Activated T-cell treated with anti-CD3 and anti-CD28 coated beads, Interleukin-2, amount 50 U/mL, for 1 hour (primary cell): Measurements from ENCODE around the gene ARHGEF2.
A peak's percentile ranks its signal among the peaks of the same experiment; 100 is the strongest.
"Not testable (repeated sequence)": the region's sequence is repeated elsewhere in the genome, so short reads cannot be mapped to it uniquely, and the experiment has no call there.

ENCODE experiments used
- DNase-seq: peaks from one replicate; pipeline ENCODE4 v3.0.0-alpha.2; 2020

The ARHGEF2 gene

DNA sequence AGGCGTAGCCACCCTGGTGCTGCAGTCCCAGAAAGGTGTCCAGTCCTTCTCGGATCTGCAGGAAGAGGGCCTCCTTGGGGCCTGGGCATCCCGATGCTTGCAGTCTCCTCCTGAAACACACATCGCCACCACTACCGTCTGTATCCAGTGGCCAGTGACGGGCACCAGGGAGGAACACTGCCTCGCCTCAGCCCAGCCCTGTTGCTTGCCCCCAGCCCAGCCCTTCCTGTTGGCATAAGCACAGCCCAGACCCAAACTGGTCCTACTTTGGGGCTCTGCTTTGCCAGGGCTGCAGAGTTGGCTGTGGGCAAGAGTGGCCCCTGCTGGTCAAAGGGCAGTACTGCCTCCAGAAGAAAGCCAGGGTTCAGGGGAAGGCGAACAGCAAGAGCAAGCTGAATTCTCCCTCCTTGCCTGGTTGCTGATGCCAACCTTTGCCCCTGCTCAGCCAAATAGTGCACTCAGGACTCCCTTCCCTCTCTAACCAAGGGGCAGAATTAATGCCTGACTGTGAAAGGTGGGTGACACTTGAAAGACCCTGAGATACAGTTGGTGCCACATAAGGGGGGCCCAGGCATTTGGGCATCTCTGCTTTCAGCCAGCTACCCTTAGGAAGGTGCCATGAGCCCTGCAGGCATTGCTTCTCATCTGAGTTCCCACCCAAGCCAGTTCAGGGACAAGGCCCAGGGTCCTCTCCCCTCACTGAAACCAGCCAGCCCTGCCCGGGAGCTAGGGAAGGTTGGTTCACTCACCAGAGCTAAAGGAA is 11.1 kb upstream of the ARHGEF2 start:
- peak; percentile 85 for DNase-seq

DNA sequence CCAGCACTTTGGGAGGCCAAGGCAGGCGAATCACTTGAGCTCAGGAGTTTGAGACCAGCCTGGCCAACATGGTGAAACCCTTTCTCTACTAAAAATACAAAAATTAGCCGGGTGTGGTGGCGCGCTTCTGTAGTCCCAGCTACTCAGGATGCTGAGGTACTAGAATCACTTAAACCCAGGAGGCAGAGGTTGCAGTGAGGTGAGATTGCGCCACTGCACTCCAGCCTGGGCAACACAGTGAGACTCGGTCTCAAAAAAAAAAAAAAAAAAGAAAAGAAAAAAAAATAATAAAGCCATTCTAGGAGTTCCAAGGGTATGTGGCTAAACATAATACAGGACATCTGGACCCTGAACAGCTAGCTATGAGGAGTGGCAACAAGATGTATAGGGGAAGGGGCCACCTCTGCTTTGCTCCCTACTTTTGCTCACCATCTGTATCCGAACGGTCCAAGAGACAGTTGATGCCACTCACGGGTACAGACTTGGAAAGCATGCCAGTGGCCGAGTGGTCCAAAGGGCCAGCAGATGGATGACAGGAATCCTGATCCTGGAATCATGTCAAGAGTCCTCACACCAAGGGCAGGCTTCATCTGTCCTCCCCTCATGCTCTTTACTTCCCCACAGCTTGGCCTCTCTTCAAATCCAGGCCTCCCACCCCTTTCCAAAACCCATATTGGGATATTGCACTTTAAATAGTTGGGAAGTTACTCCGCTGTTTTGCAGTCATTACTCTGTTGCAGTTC is 6.7 kb upstream of the ARHGEF2 start:
- not testable (repeated sequence) for DNase-seq

DNA sequence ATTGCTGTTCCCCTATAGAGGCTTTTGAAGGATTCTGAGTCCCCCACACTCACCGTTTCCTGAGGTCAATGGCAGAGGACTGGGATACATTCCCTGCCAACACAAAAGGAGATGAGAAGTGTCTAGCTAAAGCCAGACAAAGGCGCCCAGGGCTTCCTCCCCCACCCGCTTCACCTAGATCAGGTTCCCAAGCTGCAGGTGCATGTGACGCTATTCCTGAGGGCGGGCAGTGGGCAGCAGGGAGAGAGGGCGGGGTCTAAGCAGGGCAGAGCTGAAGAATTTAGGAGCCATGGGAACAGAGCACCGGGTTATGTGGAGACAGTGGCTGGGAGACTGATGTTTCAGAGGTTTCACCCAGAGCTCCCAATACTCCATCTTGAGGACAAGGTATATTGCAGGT is 6.0 kb upstream of the ARHGEF2 start:
- no peak for DNase-seq

DNA sequence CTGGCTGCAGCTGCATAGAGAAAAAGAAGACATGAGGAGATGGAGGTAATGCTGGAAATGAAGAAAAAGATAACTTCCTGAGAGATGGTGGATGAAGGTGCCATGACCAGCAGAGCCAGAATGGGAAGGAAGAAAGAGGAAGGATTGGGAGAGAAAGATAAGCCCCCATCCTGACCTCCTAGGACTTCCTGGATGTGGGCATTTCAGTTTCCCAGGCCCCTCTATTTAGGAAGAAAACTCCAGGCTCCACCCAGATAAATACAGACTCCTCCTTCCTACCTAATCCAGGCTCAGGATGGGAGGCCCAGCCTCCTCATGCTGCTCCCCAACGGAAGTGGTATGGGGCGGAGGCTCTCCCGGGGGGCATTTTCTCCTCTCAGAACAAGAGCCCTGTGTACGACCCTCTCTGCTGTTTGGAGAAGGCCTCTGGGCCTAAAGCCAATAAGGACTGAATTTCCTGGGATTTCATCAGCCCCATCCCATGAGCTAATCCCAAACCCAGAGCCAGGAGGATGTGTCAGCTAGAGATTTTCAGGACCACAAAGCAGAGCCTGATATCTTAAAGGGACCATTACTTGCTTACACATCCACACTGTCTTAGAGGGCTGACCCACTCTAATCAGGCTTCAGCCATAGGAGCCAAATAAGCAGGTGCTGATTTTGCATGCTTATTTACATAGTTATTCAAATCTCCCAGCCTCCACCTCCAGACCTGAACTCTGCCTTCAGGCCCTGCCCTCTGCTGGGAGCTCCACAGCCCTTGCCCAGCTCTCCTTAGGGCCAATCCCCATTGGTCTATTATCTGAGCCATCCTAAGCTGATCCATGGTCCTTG is 5.1 kb upstream of the ARHGEF2 start:
- DNase-seq: no peak

DNA sequence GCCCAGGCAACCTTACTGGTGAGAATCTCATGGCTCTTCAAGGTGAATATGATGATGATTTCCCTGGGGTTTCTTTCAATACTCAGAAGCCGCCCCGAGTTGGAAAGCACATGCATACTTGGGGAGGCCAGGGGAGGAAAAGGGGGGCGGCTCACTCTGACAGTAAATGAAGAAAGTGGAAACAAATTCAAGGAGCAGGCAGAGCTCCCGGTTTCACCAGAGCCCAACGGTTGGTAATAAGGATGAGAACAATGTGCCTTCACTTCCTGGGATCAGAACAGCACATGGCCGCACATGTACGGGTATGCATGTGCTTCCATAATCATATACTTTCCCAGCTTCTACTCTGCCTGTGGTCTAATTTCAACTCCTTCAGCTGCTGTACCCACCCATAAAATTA is 3.8 kb upstream of the ARHGEF2 start:
- no peak for DNase-seq

DNA sequence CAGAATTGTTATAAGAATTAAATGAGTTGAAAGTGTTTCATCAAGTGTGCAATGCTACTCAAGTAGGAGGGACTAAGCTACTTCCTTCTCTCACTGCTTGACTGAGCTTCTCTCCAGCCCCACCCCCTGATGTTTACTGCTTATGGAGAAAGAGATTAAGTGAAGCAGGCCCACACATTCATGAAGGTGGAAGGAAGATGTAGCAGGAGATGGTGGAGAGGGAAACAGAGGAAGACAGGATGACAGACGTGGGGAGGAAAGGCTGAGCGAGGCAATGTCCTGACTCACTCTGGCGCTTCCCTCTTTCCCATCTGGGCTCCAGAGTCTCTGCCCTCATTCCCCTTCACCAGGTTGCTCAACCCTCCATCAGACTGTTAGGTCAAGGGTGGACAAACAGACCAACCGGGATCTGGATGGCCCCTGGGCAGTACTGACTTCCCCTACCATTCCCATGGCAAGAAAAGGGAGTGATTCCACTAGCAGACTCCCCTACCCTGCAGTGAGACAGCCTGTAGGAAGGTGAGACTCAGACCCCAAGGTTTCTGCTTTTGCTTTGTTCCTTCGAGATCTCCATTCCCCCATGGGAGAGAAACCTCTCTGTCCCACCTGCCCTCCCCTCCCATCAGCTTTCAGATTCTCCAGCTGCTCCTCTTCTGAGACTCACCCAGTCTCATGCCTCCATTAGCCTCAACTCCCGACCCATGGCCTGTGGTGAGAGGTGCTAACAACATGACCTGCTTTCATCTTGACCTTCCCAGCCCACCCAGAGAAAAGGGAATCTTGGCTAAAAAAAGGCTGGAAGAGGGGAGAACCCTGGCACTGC is 3.1 kb upstream of the ARHGEF2 start:
- no peak for DNase-seq

DNA sequence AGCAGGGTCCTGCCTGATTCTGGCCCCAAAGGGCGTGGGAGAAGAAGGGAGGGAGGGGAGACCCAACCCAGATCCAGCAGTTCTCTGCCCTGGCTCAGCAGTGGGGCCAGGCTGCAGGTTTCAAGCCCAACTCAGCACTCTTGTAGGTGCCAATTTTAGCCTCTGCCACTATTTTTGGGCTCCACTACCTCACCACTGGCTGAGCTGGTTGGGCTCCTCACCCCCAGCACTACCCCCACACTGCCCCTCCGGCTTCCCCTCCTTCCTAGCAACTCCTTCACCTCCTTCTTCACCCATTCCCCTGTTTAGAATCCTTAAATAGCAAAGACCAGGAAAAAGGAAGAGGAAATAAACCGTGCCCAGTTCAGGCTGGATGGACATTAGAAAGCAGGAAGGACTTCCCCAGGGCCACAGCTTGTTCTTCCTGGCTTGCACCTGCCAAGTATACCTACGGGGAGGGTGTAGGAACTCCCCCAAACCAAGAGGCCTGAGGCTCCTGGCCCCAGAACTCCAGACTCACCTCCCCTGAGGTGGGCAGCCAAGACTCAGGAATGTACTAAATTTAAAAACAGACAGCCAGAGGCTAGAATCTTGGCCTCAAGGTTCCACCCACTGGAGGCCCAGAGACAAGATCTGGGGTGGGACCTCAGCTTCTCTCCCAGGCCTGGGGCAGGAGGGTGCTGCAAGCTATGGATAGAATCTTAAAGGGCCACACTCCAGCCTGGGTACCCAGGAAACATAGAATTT is 1.4 kb upstream of the ARHGEF2 start:
- DNase-seq: no peak

DNA sequence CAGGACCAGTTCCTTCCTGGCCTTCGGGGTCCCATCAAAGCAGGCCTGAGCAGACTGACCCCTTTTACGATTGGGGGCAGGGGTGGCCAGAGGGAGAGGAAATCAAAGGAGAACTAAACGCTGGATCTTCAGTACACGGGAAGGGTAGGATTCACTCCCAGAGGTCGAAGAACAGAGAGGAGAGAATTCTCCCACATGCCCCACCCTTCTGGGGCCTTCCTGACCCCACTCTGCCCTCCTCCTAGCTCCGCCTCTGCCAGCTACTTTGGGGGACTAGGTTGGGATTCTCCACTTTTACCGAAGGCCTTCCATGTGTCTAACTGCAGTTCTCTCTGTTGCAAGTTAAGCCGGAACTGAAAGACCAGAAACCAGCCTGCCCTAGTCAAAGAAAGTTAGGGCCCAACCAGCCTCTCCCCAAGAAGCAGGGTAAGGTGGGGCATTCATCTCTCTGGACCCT is 654 bp upstream of the ARHGEF2 start:
- DNase-seq: no peak

DNA sequence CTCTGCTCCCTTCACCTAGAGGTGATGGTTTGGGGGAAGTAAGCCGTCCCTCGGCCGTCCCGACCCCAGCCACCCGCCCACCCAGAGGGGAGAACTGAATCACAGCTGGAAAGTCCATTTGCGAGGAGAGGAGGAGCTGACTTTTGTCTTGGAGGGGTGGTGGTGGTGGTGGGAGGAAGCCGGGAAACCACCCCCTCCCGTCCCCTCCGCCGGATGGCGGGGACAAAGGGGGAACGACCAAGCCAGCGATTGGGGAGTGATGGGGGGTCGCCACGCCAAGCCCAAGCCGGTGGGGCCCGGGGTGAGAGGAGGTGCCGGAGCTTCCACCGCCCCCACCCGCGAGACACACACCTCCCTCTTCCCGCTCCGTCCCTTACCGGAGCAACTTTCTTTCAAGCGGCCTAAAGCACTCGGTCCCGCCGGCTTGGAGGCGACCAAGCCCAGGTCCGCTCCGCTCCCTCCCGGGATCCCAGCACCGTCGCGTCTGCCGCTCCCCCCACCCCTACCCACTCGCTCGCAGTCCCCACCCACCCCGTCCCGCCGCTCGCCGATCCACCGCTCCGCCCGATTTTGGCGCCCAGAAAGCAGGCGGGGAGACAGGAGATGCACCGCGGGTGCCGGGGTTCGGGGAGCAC is 540 bp downstream of the ARHGEF2 start:
- DNase-seq: peak; percentile 61

DNA sequence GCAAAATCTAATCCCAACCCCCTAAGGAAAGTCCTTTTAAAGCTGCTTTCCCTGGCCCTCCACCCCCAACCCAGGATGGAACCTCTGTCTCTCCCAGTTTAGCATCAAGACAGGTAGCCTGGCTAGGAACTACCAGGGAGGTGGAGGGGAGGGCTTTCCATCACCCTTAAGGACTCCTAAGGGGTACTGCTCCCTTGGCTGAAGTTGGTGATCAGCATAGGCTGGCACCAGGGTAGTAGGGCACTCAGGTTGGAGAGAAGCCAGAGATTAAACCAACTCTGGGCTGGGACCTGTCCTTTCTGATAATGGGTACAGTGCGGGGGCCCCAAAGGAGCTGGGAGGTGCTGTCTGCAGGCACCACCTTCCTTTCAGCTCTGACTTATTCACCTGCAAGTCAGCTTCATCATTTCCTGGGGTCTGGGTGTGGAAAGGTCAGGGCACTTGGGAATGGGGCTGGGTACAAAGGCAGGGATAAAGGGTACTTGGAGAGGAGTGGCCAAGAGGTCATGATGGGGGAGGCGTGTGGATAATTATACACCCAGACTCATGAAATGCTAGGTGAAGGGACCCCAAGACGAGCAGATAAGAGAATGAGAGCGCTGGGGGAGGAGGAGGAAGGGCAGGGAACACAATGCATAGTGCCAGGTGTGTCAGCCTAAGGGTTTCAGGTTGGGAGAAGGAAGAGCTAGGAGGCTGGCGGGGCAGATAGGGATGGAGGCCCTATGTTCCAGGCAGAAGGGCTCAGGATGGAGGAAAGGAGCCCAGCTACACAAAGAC is 1.2 kb downstream of the ARHGEF2 start:
- DNase-seq: no peak

DNA sequence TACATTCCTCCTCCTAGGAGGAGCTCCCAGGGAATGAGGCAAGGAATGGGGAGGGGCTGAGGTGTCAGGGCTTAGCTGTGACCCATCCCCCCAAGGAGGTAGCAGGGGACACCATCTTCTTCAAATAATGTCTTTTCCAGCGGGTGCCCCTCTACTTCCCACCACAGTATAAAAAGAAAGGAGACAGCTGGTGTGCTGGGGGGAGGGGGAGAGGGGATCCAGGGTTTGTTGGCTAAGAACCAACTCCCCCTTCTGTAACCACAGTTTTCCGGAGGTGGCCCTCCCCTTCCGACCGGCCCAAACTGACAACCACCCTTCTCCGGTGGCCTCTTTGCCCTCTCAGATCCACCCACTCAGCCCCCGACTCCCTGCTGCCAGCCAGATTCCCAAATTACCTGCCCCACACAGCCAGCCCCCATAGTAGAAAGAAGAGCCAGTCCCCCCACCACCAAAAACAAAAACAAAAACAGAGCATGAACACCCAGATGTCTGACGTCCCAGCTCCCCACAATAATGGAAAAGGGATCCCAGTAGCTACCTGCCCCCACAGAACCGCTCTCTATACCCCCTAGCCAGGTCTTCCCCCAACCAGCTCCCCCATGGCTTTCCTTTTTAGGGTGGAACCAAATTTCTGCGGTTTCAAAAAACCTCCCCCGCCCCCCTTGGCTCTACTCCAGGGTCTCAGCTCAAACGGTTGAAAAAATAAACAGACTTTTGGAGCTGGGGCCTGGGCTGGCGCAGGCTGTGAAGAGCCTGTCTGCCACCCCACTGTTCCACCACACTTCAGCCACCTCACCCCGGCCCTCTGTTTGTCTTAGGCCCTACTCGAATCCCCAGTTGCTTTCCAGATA is 2.1 kb downstream of the ARHGEF2 start:
- peak; percentile 77 for DNase-seq

DNA sequence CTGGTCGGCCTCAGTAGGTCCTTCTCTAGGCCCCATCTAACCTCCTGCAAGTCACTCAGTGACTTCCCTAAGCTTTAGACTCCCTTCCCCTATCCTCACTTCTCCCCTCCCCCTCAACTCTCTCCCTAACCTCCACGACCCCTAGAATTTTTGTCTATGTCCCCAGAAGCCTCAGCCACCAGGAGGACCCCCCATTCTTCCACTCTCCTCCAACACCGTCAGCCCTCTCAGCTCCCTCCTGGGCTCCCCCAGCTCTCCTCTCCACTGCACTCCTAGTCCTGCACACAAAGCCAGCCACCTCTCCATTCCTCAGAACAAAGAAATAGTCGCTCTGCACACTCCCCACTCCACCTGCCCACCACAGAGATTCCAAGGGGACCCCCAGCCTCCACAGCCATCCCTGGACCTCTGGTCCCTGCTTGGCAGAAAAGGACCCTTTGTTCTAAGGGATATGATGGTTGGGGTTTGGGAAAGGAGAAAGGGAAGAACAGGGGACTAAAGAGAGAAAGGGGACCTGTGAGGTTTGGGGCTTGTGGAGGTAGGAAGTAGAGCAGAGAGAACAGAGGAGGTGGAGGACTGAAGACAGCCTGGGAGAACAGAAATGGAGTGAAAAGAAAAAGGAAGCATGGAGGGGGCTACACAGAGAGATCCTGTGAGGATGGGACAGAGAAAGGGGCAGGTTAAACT is 2.8 kb downstream of the ARHGEF2 start:
- DNase-seq: no peak

DNA sequence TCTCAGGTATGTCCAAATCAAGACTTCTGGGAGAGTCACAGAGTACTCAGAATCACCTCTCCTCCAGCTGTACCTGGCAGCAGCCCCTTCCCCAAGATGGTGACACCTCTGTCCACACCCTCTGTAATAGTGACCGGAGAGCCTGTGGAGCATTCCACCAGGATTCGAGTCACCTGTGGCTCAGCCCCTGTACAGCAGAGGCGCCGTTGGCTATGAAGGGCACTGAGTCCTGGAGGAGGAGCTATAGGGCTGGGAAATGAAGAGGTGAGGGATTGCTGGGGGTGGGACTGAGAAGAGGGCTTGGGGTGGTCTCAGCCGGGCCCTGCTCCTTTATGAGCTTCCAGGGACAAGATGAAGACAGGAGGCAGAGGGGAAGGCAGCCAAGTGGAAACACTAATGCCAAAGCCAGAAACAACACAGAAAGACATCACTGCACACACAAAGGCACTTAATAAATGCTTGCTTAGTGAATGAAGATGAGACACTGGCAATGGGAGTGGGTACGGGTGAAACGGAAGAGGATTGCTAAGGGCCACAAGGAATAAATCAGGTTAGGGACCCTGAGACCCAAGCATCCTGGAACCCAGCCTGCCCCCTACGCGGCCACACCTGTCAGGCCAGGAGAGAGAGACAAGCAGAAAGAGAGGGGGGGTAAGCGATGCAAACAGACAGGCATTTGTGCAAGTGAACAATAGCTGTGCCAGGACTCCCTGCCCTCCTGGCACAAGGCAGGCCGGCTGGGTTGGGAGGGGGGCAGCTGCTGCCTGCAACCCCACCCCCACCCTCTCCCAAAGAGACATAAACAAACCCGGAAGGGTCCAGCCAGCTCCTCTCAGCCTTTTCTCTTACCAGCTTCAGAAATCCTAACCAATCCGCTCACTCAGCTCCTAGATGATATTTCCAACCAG is 3.9 kb downstream of the ARHGEF2 start:
- DNase-seq: no peak

DNA sequence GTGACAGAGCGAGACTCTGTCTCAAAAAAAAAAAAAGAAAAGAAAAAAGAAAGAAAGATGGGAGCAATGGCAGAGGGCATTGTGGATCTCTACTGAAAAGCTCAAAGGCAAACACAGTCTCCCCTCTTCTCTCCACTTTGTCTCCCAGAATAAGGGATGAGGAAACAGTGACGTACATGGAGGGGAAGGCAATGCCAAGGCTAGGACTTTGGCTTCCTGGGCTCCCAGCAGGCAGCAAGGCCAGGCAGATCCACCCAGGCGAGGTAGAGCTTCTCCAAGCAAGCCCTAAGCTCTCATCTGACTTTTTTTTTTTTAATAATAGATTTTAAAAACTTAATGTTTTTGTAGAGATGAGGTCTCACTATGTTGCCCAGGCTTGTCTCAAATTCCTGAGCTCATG is 4.6 kb downstream of the ARHGEF2 start:
- DNase-seq: no peak

DNA sequence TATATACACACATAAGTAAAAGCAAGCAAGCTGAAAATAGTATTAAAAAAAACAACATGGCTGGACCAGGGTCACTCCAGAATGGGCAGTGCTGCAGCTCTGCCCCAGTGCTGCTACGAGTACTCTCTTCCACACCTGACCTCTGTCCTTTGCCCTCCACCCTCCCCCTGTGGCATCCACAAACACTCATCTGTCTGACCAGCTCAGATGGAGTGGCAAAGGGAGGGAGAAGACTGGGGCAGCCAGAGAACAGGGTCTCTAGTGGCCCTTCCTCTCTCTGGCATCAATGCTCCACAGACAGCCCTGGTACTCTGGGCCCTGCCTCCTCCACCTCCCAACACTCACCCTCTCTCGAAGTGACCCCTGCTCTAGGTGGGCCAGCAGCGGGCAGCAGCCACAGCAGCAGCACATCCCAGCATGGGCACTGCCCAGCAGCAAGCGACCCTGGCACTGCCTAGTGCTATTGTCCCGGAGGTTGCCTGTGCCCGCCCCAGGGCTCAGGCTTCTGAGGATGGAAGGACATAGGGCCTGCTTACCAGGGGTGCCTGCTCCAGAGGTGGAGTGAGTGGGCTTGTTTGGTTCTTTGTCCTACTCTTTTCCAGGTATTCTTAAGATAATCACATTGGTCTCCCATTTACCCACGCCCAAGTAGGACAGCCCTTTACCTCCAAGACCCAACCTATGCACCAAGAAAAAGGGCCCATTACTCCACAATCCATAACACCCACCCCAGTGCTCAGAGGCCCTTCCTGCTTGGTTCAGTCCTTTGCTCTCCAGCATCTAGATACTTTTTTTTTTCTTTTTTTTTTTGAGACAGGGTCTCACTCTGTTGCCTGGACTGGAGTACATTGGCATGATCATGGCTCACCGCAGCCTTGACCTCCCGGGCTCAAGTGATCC is 6.2 kb downstream of the ARHGEF2 start:
- no peak for DNase-seq

DNA sequence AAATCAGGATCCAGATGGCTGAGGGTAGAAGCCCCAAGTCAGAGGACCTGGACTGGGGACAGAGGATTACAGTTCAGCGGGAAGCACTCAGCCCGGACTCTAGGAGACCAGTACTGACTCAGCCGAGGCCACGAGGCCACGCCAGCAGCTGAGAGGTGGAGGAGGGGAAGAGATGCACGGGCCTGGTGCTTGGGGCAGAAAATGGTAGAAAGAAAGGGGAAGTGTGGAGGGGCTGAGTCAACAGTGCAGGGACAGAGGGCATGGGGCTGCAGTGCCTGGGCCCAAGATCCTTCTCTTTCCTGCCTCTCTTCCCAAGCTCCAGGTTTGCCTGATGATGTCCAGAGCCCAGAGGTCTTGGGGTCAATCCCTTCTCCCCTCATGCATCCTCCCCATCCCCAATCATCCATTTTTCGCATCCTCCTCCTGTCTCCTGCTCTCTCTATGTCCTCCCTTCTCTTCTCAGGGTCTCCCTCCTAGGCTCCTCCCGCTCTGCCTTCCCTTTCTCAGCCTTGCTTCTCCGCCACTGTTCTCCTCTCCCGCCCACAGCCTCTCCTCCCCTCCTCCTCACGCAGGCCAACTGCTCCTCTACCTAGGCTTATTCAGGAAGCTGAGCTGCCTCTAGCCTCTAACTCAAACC is 7.7 kb downstream of the ARHGEF2 start:
- no peak for DNase-seq
